Fibroblast of the aortic adventitia (primary cell): ENCODE results near the gene MUS81. TPM values are rescaled to one million over a fixed set of nuclear protein-coding genes. Genes with fewer than 3 reads are reported as not detected.

Experiments
- DNase-seq: peaks from one replicate; pipeline ENCODE4 v3.0.0-alpha.2; 2010; ENCODE audit warnings: low read depth
- H3K4me3 ChIP-seq: 2 replicates; pipeline ENCODE4 v1.5.1; 2011; ENCODE audit warnings: low read depth, mild to moderate bottlenecking, control low read depth, low read length, moderate library complexity
- total RNA-seq: library from RNA; depleted of rRNA; stranded (reverse); fragments of >200 nt; gene quantifications from 2 replicates; pipeline ENCODE4 v1.2.3, GENCODE V29; 2012; ENCODE audit warnings: low replicate concordance
- TF ChIP-seq, protein P1 (sequence below): IDR thresholded peaks from 2 replicates; pipeline ENCODE4 v1.5.1; 2011; ENCODE audit warnings: mild to moderate bottlenecking, low read length, control low read depth, inconsistent platforms; ENCODE audit not compliant: insufficient read depth

MUS81 gene
- 26.3 and 31.8 TPM in 2 replicates for total RNA-seq

- peak; percentile 98 for DNase-seq
- TF ChIP-seq, protein P1, sequence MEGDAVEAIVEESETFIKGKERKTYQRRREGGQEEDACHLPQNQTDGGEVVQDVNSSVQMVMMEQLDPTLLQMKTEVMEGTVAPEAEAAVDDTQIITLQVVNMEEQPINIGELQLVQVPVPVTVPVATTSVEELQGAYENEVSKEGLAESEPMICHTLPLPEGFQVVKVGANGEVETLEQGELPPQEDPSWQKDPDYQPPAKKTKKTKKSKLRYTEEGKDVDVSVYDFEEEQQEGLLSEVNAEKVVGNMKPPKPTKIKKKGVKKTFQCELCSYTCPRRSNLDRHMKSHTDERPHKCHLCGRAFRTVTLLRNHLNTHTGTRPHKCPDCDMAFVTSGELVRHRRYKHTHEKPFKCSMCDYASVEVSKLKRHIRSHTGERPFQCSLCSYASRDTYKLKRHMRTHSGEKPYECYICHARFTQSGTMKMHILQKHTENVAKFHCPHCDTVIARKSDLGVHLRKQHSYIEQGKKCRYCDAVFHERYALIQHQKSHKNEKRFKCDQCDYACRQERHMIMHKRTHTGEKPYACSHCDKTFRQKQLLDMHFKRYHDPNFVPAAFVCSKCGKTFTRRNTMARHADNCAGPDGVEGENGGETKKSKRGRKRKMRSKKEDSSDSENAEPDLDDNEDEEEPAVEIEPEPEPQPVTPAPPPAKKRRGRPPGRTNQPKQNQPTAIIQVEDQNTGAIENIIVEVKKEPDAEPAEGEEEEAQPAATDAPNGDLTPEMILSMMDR, result peak; percentile 80
- H3K4me3 ChIP-seq, result peak within 1 kb of the TSS; percentile 93
These were observed at the start of gene MUS81 for GRCh38 chr11:65860278-65861164. Gene MUS81, plus strand, starts transcription at chr11:65860433. Its CDS starts 321 bp downstream, at chr11:65860754.

DNA sequence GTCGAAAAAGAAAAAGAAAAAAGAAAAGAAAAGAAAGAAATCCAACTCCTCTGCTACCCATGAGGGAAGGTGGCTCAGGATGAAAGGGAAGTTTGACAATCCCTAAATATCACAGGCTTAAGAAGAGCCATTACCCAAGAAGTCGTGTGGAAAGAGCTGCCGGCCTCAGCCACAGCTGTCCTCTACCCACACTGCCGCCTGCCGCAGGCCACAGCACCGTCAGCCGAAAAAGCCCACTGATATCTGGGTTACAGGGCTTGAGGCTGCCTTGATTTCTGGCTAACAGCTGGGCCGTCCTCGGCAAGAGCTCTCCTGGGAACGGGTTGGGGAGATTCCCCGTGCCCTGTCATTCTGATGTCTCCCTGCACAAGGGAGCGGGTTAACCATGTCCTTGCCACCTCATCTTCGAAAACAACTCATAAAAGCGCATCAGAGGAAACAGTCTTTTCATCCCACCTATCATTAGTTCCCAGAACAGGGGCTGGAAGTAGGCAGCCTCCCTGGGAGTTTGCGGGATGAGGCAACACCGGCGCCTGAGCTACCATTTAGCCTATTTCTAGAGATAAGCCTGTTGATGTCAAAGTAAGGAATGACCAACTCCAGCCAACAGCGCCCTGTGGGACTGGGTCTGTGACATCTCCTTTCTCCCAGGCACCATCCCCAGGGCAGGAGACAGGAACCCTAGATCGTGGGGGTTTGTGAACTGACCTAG is 48.3 kb upstream of the MUS81 start:
- H3K4me3 ChIP-seq, result no peak overlapping the region

GRCh38 chr11:65814131-65814985 is 45.9 kb upstream of the MUS81 start:
- TF ChIP-seq, protein P1, result no peak
- no peak overlapping the region for H3K4me3 ChIP-seq
- DNase-seq, result peak; percentile 39

More for the DNA sequence above, 48.3 kb upstream of the MUS81 start:
- DNase-seq, result no peak
- TF ChIP-seq, protein P1, result no peak

DNA sequence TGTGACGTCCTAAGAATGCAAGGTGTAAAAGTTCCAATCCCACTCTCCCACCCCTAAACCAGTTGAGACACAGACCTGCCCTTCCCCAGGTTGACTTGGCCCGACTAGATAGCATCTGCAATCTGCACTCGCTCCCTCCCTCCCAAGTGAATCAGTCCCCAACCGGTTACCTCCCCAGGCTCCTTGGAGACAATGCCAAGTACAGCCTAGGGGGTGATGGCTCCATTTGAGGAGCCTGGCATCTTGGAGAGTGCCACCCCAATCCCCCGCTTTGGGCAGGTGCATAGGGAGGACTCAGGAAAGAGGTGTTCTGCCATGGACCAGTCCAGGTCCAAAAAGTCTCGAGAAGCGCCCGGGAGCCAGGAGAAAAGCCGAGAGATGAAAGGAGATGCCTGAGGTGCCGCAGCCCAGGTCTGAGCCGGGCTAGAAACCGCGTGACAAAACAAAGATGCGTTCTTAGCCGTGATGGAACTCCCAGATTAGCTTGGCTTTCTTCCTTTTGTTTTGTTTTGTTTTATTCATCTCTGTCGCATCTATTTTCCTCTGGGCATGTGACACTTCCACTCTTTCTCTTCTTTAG is 45.2 kb upstream of the MUS81 start:
- no peak overlapping the region for H3K4me3 ChIP-seq
- TF ChIP-seq, protein P1, result no peak
- no peak for DNase-seq

DNA sequence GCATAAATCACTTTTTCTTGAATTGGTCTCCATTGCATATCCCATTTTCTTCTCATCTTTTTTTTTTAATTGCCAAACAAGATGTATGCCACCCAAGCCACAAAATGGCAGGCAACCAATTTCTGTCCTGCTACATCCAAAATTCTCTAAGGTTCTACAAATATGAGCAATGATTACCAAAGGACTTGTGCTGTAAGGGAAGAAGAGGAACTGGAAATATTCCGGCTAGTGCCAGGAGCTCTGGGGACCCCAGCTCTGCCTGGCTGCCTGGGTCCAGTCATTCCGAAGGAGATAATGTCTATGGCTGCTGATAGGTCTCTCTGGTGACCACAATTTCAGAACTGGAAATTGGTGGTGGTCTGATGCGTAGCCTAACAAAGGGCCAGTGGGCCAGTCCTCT is 43.5 kb upstream of the MUS81 start:
- TF ChIP-seq, protein P1, result no peak
- H3K4me3 ChIP-seq, result no peak overlapping the region
- DNase-seq, result no peak

- DNase-seq, result peak; percentile 27
- H3K4me3 ChIP-seq, result peak overlapping the region; percentile 81
- TF ChIP-seq, protein P1, result no peak
These were observed 42.9 kb upstream of the MUS81 start for GRCh38 chr11:65817312-65817834.
